Ishikawa (cell line): ENCODE results near the gene LRRC2.

Experiments
- CEBPB ChIP-seq: IDR thresholded peaks from 2 replicates; pipeline ENCODE4 v1.6.1; 2012
- CREB1 ChIP-seq: IDR thresholded peaks from 2 replicates; pipeline ENCODE4 v1.6.1; 2012; ENCODE audit warnings: low read depth
- EGR1 ChIP-seq: IDR thresholded peaks from 2 replicates; pipeline ENCODE4 v1.6.1; 2012
- EP300 ChIP-seq: IDR thresholded peaks from 2 replicates; pipeline ENCODE4 v1.6.1; 2012; ENCODE audit warnings: borderline replicate concordance
- FOXM1 ChIP-seq: IDR thresholded peaks from 2 replicates; pipeline ENCODE4 v1.6.1; 2012; ENCODE audit warnings: low read depth, borderline replicate concordance
- MAX ChIP-seq: IDR thresholded peaks from 2 replicates; pipeline ENCODE4 v1.6.1; 2012
- NFIC ChIP-seq: IDR thresholded peaks from 2 replicates; pipeline ENCODE4 v1.6.1; 2012
- RAD21 ChIP-seq: IDR thresholded peaks from 2 replicates; pipeline ENCODE4 v1.6.1; 2012; ENCODE audit warnings: low read depth
- REST ChIP-seq: IDR thresholded peaks from 2 replicates; pipeline ENCODE4 v1.6.1; 2012; ENCODE audit warnings: low read depth, mild to moderate bottlenecking
- TAF1 ChIP-seq: IDR thresholded peaks from 2 replicates; pipeline ENCODE4 v1.6.1; 2012; ENCODE audit warnings: low read depth, mild to moderate bottlenecking
- TCF12 ChIP-seq: IDR thresholded peaks from 2 replicates; pipeline ENCODE4 v1.6.1; 2012; ENCODE audit warnings: low read depth
- TEAD4 ChIP-seq: IDR thresholded peaks from 2 replicates; pipeline ENCODE4 v1.6.1; 2012
- USF1 ChIP-seq: IDR thresholded peaks from 2 replicates; pipeline ENCODE4 v1.6.1; 2012
- YY1 ChIP-seq: IDR thresholded peaks from 2 replicates; pipeline ENCODE4 v1.6.1; 2012; ENCODE audit warnings: low read depth
- ZBTB7A ChIP-seq: IDR thresholded peaks from 2 replicates; pipeline ENCODE4 v1.6.1; 2012; ENCODE audit warnings: low read depth

The LRRC2 gene

GRCh38 chr3:46564190-46565021 is 1.7 kb downstream of the LRRC2 start:
- TF ChIP-seq TCF12 = no peak
- TF ChIP-seq NFIC = no peak
- no peak for TF ChIP-seq YY1
- no peak for TF ChIP-seq MAX
- no peak for TF ChIP-seq REST
- TF ChIP-seq EGR1 = no peak
- no peak for TF ChIP-seq TEAD4

- TF ChIP-seq CEBPB (no peak), RAD21 (no peak), REST (no peak), YY1 (no peak), MAX (no peak), EGR1 (no peak), TAF1 (no peak), CREB1 (no peak), ZBTB7A (no peak), FOXM1 (no peak), USF1 (no peak), TEAD4 (no peak), TCF12 (no peak), EP300 (no peak), NFIC (no peak)
Measured at GRCh38 chr3:46561951-46562350, 4.2 kb downstream of the LRRC2 start.

- TF ChIP-seq USF1 (no peak), ZBTB7A (no peak), TCF12 (no peak), TEAD4 (no peak), RAD21 (no peak), EP300 (no peak), NFIC (no peak), TAF1 (no peak), YY1 (no peak), EGR1 (no peak), REST (no peak), CREB1 (no peak), MAX (no peak), FOXM1 (no peak), CEBPB (no peak)
Measured at GRCh38 chr3:46561511-46561910, 4.6 kb downstream of the LRRC2 start.

- TF ChIP-seq USF1 (no peak), EP300 (no peak), MAX (no peak), TAF1 (no peak), TEAD4 (no peak), YY1 (no peak), RAD21 (no peak), ZBTB7A (no peak), NFIC (no peak), EGR1 (no peak), CREB1 (no peak), FOXM1 (no peak), REST (no peak), TCF12 (no peak), CEBPB (no peak)
Measured at GRCh38 chr3:46559091-46559704, 6.9 kb downstream of the LRRC2 start.
